HepG2 (cell line): Measurements from ENCODE around the gene PDRG1. TPM values are rescaled to one million over a fixed set of nuclear protein-coding genes. Genes with fewer than 3 reads are reported as not detected.

Experiments
- NFYC ChIP-seq: IDR thresholded peaks from 2 replicates; pipeline ENCODE4 v1.6.1; 2016; ENCODE audit warnings: missing genetic modification reagents, missing compliant biosample characterization
- NR2C2 ChIP-seq: sonication (generic); formaldehyde crosslinking; IDR thresholded peaks from 2 replicates; pipeline ENCODE4 v1.4.0; 2020; ENCODE audit warnings: missing genetic modification reagents, mild to moderate bottlenecking, moderate library complexity, borderline replicate concordance
- SKI ChIP-seq: fragments of 450-650 bp; IDR thresholded peaks from one replicate; pipeline ENCODE4 v1.6.1; 2018; ENCODE audit warnings: mild to moderate bottlenecking; ENCODE audit not compliant: partially characterized antibody
- TBP ChIP-seq: sonication (generic); formaldehyde crosslinking; IDR thresholded peaks from 2 replicates; pipeline ENCODE4 v1.5.0; 2020; ENCODE audit warnings: missing genetic modification reagents
- ZKSCAN5 ChIP-seq: sonication (generic); formaldehyde crosslinking; IDR thresholded peaks from 2 replicates; pipeline ENCODE4 v1.5.1; 2020; ENCODE audit warnings: mild to moderate bottlenecking, missing genetic modification reagents
- ZMYM4 ChIP-seq: sonication (generic); formaldehyde crosslinking; IDR thresholded peaks from 2 replicates; pipeline ENCODE4 v1.8.1; 2023; ENCODE audit warnings: mild to moderate bottlenecking, missing genetic modification reagents
- ZNF205 ChIP-seq: IDR thresholded peaks from 2 replicates; pipeline ENCODE4 v1.6.1; 2018; ENCODE audit warnings: missing biosample characterization, missing genetic modification reagents
- ZNF354B ChIP-seq: sonication (generic); formaldehyde crosslinking; IDR thresholded peaks from 2 replicates; pipeline ENCODE4 v1.8.0; 2022; ENCODE audit warnings: mild to moderate bottlenecking, missing genetic modification reagents
- ZNF670 ChIP-seq: sonication (generic); formaldehyde crosslinking; IDR thresholded peaks from 2 replicates; pipeline ENCODE4 v1.8.0; 2022; ENCODE audit warnings: mild to moderate bottlenecking, missing genetic modification reagents, borderline replicate concordance
- ZNF713 ChIP-seq: sonication (generic); formaldehyde crosslinking; IDR thresholded peaks from 2 replicates; pipeline ENCODE4 v1.4.0; 2020; ENCODE audit warnings: mild to moderate bottlenecking, missing genetic modification reagents
- ZSCAN9 ChIP-seq: IDR thresholded peaks from 2 replicates; pipeline ENCODE4 v1.6.1; 2016; ENCODE audit warnings: borderline replicate concordance
- polyA plus RNA-seq, 8 experiments: library from polyadenylated mRNA; depleted of rRNA in 3 of 8; stranded (reverse) in 7 of 8; unstranded in 1 of 8; fragments of >200 nt; fragmentation: Illumina TruSeq in 4 of 8; extraction: Trizol in 4 of 8; gene quantifications; 2 replicates each; pipeline versions ENCODE4 v1.2.1 to v1.2.3, GENCODE V29; 2011 to 2016; ENCODE audit warnings: low read depth in 4 of 8, missing spikeins in 1 of 8, mixed read lengths in 1 of 8; ENCODE audit not compliant: insufficient read depth in 1 of 8
- total RNA-seq, 5 experiments: library from RNA; depleted of rRNA; stranded (reverse); fragments of >200 nt; fragmentation: Illumina TruSeq; extraction: Trizol; gene quantifications; 2 replicates each; pipeline ENCODE4 v1.2.3, GENCODE V29; 2016; ENCODE audit warnings: low read depth in 1 of 5
- TF ChIP-seq, protein P1 (sequence below): sonication (generic); formaldehyde crosslinking; IDR thresholded peaks from 2 replicates; pipeline ENCODE4 v1.4.0; 2020; ENCODE audit warnings: missing genetic modification reagents
- TF ChIP-seq, protein P2 (sequence below): sonication (generic); formaldehyde crosslinking; IDR thresholded peaks from 2 replicates; pipeline ENCODE4 v1.8.0; 2022; ENCODE audit warnings: low read depth, missing genetic modification reagents
- TF ChIP-seq, protein P3 (sequence below): sonication (generic); formaldehyde crosslinking; IDR thresholded peaks from 2 replicates; pipeline ENCODE4 v1.4.0; 2020; ENCODE audit warnings: mild to moderate bottlenecking, missing genetic modification reagents
- TF ChIP-seq, protein P4 (sequence below): sonication (generic); formaldehyde crosslinking; IDR thresholded peaks from 2 replicates; pipeline ENCODE4 v1.9.0; 2021; ENCODE audit warnings: missing genetic modification reagents, mild to moderate bottlenecking, borderline replicate concordance
- TF ChIP-seq, protein P5 (sequence below): sonication (generic); formaldehyde crosslinking; IDR thresholded peaks from 2 replicates; pipeline ENCODE4 v1.4.0; 2020; ENCODE audit warnings: missing genetic modification reagents
- TF ChIP-seq, protein P6 (sequence below): sonication (generic); formaldehyde crosslinking; IDR thresholded peaks from 2 replicates; pipeline ENCODE4 v1.5.1; 2020; ENCODE audit warnings: mild to moderate bottlenecking, missing genetic modification reagents, borderline replicate concordance

PDRG1 gene
- total and polyA plus RNA-seq, 2 of the 13 experiments (the other 11 are each of a cell fraction or from before 2014, with no cell fraction given): 16.6 to 18.0 TPM

DNA sequence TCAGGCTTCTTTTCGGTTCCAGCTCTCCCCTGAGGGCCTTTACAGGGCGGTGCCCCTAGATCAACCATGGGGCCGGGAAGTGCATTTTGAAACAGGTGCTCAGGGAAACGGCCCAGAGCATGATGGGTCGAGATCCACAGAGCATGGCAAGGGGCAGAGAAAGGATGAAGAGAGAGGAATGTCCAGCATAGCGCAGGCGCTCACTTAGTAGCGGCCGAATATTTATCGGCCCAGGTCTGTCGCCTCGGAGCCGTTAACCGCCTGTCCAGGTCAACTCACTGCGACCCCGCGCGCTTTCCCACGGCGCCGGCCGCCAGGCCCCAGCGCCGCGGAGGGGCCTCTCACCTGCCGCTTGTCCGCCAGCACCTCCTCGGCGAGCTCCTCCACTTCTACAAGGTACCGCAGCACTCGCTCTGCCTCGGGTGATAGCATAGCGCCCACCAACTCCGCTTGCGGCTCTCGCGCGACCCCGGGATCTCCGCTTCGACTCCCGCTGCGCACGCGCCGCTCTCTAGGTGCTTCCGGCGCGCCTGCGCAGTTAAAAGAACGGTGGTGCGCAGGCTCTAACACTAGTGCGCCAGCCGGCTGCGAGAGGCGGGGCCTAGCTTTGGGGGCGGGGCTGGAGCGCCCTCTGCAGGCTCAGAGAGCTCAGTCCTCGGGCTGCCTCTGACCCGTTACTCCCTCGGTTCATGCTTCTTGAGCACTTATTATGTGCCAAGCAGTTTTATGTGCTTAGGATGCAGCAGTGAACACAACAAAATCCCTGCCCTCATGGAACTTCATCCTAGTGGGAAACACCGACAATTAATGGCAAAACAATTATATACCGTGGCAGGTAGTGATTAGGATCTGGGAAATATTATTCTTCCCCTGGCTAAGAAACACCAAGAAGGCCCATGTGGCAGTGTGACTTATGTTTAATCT lies at the start of gene PDRG1 (continued):
- TF ChIP-seq ZNF713 (CRISPR knock-in tag) (no peak), ZSCAN9 (CRISPR knock-in tag) (peak; percentile 84; the same call in 1 of the 2 replicates), NR2C2 (CRISPR knock-in tag) (peak; percentile 54; the same call in 1 of the 2 replicates), NFYC (CRISPR knock-in tag) (peak; percentile 26; the same call in 1 of the 2 replicates), ZNF205 (CRISPR knock-in tag) (peak; percentile 83), ZNF354B (CRISPR knock-in tag) (0 out of 2 replicates have a peak, but pooled peaks have one; percentile 38), SKI (peak; percentile 65), ZMYM4 (peak; percentile 98), TBP (no peak), ZNF670 (CRISPR knock-in tag) (peak; percentile 34; the same call in 1 of the 2 replicates), ZKSCAN5 (CRISPR knock-in tag) (no peak)
- TF ChIP-seq, protein P1, sequence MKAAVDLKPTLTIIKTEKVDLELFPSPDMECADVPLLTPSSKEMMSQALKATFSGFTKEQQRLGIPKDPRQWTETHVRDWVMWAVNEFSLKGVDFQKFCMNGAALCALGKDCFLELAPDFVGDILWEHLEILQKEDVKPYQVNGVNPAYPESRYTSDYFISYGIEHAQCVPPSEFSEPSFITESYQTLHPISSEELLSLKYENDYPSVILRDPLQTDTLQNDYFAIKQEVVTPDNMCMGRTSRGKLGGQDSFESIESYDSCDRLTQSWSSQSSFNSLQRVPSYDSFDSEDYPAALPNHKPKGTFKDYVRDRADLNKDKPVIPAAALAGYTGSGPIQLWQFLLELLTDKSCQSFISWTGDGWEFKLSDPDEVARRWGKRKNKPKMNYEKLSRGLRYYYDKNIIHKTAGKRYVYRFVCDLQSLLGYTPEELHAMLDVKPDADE: 0 out of 2 replicates have a peak, but pooled peaks have one; percentile 72
- TF ChIP-seq, protein P2, sequence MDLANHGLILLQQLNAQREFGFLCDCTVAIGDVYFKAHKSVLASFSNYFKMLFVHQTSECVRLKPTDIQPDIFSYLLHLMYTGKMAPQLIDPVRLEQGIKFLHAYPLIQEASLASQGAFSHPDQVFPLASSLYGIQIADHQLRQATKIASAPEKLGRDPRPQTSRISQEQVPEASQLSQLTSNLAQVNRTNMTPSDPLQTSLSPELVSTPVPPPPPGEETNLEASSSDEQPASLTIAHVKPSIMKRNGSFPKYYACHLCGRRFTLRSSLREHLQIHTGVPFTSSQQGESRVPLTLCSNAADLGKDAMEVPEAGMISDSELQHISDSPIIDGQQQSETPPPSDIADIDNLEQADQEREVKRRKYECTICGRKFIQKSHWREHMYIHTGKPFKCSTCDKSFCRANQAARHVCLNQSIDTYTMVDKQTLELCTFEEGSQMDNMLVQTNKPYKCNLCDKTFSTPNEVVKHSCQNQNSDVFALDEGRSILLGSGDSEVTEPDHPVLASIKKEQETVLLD (CRISPR knock-in tag): peak; percentile 70; the same call in 1 of the 2 replicates
- TF ChIP-seq, protein P3, sequence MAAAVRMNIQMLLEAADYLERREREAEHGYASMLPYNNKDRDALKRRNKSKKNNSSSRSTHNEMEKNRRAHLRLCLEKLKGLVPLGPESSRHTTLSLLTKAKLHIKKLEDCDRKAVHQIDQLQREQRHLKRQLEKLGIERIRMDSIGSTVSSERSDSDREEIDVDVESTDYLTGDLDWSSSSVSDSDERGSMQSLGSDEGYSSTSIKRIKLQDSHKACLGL (CRISPR knock-in tag): peak; percentile 95
- TF ChIP-seq, protein P4, sequence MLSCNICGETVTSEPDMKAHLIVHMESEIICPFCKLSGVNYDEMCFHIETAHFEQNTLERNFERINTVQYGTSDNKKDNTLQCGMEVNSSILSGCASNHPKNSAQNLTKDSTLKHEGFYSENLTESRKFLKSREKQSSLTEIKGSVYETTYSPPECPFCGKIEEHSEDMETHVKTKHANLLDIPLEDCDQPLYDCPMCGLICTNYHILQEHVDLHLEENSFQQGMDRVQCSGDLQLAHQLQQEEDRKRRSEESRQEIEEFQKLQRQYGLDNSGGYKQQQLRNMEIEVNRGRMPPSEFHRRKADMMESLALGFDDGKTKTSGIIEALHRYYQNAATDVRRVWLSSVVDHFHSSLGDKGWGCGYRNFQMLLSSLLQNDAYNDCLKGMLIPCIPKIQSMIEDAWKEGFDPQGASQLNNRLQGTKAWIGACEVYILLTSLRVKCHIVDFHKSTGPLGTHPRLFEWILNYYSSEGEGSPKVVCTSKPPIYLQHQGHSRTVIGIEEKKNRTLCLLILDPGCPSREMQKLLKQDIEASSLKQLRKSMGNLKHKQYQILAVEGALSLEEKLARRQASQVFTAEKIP (CRISPR knock-in tag): no peak
- TF ChIP-seq, protein P5, sequence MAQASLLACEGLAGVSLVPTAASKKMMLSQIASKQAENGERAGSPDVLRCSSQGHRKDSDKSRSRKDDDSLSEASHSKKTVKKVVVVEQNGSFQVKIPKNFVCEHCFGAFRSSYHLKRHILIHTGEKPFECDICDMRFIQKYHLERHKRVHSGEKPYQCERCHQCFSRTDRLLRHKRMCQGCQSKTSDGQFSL (CRISPR knock-in tag): peak; percentile 86; the same call in 1 of the 2 replicates
- TF ChIP-seq, protein P6, sequence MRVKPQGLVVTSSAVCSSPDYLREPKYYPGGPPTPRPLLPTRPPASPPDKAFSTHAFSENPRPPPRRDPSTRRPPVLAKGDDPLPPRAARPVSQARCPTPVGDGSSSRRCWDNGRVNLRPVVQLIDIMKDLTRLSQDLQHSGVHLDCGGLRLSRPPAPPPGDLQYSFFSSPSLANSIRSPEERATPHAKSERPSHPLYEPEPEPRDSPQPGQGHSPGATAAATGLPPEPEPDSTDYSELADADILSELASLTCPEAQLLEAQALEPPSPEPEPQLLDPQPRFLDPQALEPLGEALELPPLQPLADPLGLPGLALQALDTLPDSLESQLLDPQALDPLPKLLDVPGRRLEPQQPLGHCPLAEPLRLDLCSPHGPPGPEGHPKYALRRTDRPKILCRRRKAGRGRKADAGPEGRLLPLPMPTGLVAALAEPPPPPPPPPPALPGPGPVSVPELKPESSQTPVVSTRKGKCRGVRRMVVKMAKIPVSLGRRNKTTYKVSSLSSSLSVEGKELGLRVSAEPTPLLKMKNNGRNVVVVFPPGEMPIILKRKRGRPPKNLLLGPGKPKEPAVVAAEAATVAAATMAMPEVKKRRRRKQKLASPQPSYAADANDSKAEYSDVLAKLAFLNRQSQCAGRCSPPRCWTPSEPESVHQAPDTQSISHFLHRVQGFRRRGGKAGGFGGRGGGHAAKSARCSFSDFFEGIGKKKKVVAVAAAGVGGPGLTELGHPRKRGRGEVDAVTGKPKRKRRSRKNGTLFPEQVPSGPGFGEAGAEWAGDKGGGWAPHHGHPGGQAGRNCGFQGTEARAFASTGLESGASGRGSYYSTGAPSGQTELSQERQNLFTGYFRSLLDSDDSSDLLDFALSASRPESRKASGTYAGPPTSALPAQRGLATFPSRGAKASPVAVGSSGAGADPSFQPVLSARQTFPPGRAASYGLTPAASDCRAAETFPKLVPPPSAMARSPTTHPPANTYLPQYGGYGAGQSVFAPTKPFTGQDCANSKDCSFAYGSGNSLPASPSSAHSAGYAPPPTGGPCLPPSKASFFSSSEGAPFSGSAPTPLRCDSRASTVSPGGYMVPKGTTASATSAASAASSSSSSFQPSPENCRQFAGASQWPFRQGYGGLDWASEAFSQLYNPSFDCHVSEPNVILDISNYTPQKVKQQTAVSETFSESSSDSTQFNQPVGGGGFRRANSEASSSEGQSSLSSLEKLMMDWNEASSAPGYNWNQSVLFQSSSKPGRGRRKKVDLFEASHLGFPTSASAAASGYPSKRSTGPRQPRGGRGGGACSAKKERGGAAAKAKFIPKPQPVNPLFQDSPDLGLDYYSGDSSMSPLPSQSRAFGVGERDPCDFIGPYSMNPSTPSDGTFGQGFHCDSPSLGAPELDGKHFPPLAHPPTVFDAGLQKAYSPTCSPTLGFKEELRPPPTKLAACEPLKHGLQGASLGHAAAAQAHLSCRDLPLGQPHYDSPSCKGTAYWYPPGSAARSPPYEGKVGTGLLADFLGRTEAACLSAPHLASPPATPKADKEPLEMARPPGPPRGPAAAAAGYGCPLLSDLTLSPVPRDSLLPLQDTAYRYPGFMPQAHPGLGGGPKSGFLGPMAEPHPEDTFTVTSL (CRISPR knock-in tag): no peak
